HL-60 (cell line): ENCODE data around the gene TTC13.

Source experiments
- CTCF ChIP-seq: IDR thresholded peaks from one replicate; pipeline ENCODE4 v1.5.1; 2011; ENCODE audit warnings: low read length, control low read depth, inconsistent platforms; ENCODE audit not compliant: insufficient read depth
- GABPA ChIP-seq: IDR thresholded peaks from 2 replicates; pipeline ENCODE4 v1.6.1; 2012; ENCODE audit warnings: low read depth
- POLR2AphosphoS5 ChIP-seq: IDR thresholded peaks from 2 replicates; pipeline ENCODE4 v1.6.1; 2012; ENCODE audit warnings: low read depth
- REST ChIP-seq: IDR thresholded peaks from 2 replicates; pipeline ENCODE4 v1.6.1; 2012; ENCODE audit warnings: low read depth; ENCODE audit not compliant: insufficient replicate concordance
- SPI1 ChIP-seq: IDR thresholded peaks from 2 replicates; pipeline ENCODE4 v1.6.1; 2012; ENCODE audit warnings: low read depth, mild to moderate bottlenecking, borderline replicate concordance

GRCh38 chr1:230976360-230976759, 2.3 kb downstream of the TTC13 start:
- TF ChIP-seq CTCF (no peak), POLR2AphosphoS5 (no peak), SPI1 (no peak), REST (no peak), GABPA (no peak)
